GM18526 (cell line): ENCODE measurements around the gene TEX28.
"Not testable (repeated sequence)": the region's sequence is repeated elsewhere in the genome, so short reads cannot be mapped to it uniquely, and the experiment has no call there.

ENCODE experiments used
- POLR2A ChIP-seq: IDR thresholded peaks from 3 replicates; pipeline ENCODE4 v1.6.1; 2011; ENCODE audit not compliant: insufficient read length; ENCODE audit errors: extremely low read depth

Gene TEX28

DNA sequence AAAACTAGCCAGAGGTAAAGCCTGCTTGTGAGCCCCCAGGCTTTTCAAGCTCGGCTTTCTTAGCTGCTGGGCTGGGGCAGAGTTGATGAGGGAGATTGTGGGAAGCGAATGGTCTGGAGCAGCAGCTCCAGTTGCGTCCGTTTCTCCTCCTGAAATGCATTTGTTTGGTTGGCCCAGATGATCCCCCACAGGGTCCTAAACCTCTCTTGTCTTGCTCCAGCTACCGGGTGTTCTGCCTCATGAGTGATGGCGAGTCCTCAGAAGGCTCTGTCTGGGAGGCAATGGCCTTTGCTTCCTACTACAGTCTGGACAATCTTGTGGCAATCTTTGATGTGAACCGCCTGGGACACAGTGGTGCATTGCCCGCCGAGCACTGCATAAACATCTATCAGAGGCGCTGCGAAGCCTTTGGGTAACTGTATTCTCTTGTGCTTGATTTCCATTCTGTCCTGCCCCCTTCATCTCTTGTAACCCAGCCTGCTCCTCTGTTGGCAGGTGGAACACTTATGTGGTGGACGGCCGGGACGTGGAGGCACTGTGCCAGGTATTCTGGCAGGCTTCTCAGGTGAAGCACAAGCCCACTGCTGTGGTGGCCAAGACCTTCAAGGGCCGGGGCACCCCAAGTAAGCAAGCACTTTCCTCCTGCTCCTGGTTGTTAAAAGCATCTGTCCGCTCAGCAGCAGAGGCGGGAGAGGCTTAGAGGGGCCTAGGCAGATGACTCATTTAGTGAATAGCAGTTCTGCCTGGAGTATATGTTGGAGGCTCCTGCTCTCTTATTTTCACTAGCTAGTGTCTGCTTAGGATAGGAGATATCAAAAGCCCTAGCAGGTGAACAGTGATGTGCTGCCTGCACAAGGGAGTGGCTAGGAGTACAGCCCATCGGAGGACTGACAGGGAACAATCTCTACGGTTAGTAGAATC lies 16.0 kb upstream of the TEX28 start:
- TF ChIP-seq POLR2A, result no peak

DNA sequence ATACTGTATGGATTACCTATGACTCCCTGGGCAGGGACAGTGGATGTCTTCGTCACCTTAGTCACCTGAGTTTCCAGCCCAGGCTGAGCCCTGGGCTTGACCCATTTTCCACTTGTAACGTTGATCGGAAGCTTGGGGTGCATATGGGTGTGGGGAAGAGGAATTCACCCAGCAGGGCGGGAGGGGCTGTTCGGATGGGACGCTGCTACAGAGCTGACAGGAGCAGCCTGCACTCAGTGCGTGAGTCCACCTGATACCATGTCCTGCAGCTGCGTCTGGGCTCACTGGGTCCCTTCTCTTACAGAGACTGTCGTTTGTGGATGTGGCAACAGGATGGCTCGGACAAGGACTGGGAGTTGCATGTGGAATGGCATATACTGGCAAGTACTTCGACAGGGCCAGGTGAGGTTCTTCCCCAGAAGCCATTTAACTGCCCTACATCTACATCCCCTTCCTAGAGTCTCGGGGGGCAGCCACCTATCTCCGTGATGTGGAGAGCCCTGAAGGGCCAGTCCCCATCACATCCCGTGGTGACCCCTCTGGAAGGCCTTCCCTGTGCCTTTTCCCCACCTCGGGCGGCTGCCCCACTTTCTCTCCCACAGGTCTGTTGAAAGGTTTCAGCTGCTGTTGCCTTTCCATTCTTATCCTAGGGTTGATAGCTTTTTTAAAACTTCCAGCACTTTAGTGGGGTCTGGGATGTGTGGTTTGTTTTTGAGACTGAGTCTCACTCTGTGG lies 14.3 kb upstream of the TEX28 start:
- TF ChIP-seq POLR2A, result no peak

DNA sequence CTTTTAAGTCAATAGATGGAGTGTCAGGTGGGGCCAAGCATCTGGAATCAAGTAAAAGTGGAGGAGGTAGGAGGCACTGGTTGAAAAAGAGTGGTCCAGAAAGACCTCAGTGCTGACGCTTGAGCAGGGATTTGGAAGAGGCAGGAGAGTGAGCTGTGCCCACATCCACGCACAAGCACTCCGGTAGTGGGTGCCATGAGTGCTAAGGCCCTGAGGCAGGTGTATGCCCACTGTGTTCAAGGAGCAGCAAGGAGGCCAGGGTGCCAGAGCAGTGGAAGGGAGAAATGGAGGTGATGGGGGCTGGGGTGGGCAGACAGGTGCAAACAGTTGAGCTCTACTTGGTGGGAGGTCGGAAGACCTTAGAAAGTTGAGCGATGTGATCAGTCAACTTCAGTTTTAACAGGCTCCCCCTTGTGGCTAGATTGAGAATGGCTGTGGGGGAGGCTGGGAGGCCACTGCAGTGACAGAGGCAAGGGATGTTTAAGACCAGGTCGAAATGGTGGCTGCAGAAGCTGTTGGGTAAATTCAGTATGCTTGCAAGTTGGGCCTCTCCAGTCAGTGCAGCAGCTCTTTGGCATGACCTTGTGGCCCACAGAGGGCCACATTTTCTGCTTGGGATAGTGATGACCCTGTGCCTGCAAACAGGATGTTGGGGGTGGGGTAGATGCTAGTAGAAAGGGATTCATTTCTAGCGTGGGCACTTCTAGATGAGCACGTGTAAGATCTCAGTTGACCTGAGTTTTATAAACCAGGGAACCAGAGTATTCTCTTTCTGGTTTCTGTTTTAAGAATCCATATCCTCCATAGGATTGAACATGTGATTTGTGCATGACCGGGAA lies 13.4 kb upstream of the TEX28 start:
- TF ChIP-seq POLR2A, result no peak

DNA sequence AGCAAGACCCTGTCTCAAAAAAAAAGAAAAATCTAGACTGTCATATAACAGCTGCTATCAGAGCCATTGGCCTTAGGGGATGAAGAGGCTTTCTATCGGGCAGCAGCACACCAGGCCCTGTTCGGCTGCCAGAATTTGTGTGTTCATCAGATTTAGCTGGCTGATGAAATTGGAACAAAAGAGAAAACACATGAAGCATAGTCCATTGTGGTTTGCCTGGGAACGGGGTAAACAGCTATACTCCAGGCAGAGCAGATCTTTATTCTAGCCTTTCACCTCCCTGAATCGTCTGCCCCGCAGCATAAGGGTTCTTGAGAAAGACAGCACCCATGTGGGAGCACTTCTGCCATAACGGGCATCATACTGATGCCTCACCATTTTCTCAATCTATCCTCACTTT lies 12.3 kb upstream of the TEX28 start:
- TF ChIP-seq POLR2A, result no peak

DNA sequence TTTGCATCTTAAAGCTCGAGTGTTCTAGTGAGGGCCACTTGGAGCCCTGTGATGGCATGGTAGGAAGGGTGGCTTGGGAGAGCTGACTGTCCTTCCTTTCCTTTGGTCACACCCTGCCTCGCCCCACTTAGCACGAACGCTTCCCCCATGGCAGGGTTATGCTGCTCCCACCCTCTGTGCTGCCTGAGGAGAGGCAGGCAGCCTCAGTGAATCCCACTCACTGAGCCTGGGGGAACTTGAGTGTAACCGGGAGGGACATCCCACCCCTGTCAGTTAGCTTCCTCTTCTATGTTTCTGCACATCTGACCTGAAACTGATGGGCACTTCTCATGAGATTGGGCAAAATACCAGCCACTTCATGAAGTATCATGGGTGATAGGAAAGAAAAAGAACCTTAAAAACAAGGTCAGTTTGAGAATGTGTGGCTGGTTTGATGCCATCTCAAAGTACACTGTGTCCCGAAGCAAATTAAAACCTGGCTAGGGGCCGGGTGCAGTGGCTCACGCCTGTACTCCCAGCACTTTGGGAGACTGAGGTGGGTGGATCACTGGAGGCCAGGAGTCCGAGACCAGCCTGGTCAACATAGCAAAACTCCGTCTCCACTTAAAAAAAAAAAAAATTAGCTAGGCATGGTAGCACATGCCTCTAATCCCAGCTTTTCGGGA lies 10.7 kb upstream of the TEX28 start:
- no peak for TF ChIP-seq POLR2A

DNA sequence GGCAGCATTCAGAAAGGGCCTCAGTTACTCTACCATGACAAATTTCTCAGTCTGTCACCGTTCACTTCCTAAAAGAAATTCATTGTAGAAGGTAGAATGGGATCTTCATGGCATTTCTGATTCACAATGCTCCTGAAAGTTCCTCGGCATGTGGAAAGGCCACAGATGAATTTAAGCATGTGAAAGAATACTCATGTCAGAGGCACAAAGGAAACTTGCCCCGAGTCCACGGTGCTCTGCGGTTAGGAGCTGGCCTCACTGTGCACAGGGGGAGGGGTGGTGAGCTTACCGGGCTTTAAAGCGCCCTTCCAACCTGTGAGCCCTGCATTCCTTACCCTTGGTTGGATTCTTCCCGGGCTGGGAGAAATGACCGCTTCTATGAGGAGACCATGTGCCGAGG lies 9.9 kb upstream of the TEX28 start:
- no peak for TF ChIP-seq POLR2A

DNA sequence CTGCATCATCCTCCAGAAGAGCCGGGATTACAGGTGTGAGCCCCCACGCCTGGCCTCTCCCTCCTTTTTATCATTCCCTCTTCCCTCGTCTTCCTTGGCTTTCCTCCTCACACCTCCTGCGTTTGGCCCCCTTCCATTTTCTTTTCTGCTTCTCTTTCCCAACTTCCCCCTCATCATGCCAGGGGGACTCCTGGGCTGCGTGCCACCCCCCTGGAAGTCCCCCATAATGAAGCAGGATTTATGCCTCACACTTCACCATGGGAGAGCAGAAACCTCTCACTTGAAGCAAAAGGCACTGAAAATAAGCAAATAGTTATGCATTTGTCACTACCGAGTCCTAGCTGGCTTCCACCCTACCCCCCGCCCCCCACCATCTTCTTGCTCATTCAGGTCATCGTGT lies 8.6 kb upstream of the TEX28 start:
- TF ChIP-seq POLR2A, result no peak

DNA sequence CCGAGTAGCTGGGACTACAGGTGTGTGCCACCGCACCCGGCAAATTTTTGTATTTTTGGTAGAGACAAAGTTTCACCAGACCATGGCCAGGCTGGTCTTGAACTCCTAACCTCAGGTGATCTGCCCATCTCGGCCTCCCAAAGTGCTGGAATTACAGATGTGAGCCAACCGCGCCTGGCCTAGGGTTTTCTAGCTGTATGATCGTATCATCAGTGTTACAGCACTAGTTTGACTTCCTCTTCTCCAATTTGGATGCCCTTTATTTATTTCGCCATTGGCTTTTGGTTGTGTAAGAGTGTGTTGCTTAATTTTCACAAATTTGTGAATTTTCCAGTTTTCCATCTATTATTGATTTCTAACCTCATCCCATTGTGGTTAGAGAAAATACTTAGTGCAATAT lies 5.9 kb upstream of the TEX28 start:
- TF ChIP-seq POLR2A, result no peak

DNA sequence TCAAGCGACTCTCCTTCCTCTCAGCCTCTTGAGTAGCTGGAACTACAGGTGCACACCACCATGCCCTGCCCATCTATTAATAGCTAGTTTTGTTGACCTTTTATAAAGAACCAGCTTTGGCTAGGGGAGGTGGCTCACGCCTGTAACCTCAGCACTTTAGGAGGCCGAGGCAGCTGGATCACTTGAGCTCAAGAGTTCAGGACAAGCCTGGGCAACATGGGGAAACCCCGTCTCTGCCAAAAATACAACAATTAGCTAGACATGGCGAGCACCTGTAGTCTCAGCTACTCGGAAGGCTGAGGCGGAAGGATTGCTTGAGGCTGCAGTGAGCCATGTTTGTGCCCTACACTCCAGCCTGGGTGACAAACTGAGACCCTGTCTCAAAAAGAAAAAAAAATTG lies 3.4 kb upstream of the TEX28 start:
- TF ChIP-seq POLR2A, result no peak

DNA sequence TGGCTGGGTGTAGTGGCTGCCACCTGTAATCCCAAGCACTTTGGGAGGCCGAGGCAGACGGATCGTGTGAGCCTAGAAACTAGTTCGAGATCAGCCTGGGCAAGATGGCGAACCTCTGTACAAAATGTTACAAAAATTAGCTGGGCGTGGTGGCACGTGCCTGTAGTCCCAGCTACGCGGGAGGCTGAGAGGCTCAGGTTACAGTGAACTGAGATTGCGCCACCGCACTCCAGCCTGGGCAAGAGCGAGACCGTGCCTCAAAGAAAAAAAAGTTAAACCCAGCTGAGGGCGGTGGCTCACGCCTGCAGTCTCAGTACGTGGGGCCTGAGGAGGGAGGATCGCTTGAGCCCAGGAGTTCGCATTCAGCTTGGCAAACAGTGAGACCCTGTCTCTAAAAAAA lies 1.8 kb upstream of the TEX28 start:
- no peak for TF ChIP-seq POLR2A

DNA sequence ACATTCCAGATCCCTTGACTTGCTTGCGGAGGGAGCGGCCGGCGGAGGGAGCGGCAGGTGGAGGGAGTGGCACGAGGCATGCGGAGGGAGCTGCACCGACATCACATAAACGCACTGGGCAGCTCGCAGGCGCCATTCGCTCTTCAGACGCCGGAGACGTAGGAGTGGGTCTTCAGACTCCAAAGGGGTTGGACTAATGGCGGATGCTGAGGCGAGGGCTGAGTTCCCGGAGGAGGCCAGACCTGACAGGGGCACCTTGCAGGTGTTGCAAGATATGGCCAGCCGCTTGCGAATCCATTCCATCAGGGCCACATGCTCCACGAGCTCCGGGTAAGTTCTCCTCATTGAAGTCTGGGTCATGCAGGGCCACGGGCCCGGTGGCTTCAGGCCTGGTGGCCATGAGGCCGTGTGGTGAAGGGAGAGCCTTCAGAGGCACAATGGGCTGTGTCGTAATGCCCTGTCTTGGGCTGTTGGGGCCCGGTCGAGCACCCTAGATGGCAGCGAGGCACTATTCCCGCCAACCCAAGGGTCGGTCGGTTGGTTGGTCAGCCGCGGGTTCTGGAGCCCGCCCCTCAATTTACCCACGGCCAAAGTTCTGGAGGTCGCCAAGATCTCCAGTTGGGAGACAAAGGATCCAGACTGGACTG lies 863 bp upstream of the TEX28 start, which contains the start of gene TKTL1:
TSS of gene TKTL1 (plus strand) at position 132 of the 647 bp plus-strand sequence. CDS start at position 197, 65 bp downstream.
- no peak for TF ChIP-seq POLR2A

DNA sequence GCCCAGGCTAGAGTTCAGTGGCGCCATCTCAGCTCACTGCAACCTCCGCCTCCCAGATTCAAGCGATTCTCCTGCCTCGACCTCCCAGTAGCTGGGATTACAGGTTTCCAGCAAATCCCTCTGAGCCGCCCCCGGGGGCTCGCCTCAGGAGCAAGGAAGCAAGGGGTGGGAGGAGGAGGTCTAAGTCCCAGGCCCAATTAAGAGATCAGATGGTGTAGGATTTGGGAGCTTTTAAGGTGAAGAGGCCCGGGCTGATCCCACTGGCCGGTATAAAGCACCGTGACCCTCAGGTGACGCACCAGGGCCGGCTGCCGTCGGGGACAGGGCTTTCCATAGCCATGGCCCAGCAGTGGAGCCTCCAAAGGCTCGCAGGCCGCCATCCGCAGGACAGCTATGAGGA lies 37.6 kb downstream of the TEX28 start, which contains the start of gene OPN1MW3:
TSS of gene OPN1MW3 (plus strand) at position 301 of the 400 bp plus-strand sequence. CDS start at position 339, 38 bp downstream.
- TF ChIP-seq POLR2A, result not testable (repeated sequence)
